Stomach (tissue), 9 donors: ENCODE results near the gene ERCC5. TPM values are rescaled to one million over a fixed set of nuclear protein-coding genes. Genes with fewer than 3 reads are reported as not detected.

Source experiments
- DNase-seq, 2 donors: peaks; one replicate each; pipeline versions ENCODE4 v3.0.0 to v3.0.0-alpha.2; 2013 to 2019
- H3K27ac ChIP-seq, 5 donors: fragments of 200-600 bp in 4 of 5; sonication (generic) in 4 of 5; one replicate each; pipeline ENCODE4 v1.5.1; 2013 to 2019; ENCODE audit warnings: mild to moderate bottlenecking in 1 of 5, moderate library complexity in 1 of 5
- H3K27me3 ChIP-seq, 3 donors: fragments of 200-600 bp; sonication (generic); one replicate each; pipeline ENCODE4 v1.5.1; 2017 to 2019; ENCODE audit warnings: mixed run types in 1 of 3
- H3K36me3 ChIP-seq, 4 donors: fragments of 200-600 bp; sonication (generic); 1 replicate in 3 of 4; 2 replicates in 1 of 4; pipeline ENCODE4 v1.5.1; 2016 to 2019
- H3K4me1 ChIP-seq, 4 donors: fragments of 200-600 bp; sonication (generic); one replicate each; pipeline ENCODE4 v1.5.1; 2016 to 2019
- H3K4me3 ChIP-seq, 4 donors: fragments of 200-600 bp; sonication (generic) in 3 of 4; one replicate each; pipeline ENCODE4 v1.5.1; 2016 to 2019; ENCODE audit warnings: mild to moderate bottlenecking in 1 of 4
- H3K9me3 ChIP-seq, 4 donors: fragments of 200-600 bp; sonication (generic); one replicate each; pipeline ENCODE4 v1.5.1; 2016 to 2019
- CTCF ChIP-seq, 7 experiments: fragments of 450-650 bp in 4 of 7; fragments of 200-600 bp in 3 of 7; sonication (generic) in 3 of 7; IDR thresholded peaks; one replicate each; pipeline ENCODE4 v1.5.1; 2016 to 2019; ENCODE audit warnings: antibody characterized with exemption in 7 of 7, control low read depth in 2 of 7, mild to moderate bottlenecking in 1 of 7
- EP300 ChIP-seq: sonication (generic); formaldehyde crosslinking; IDR thresholded peaks from one replicate; pipeline ENCODE4 v1.6.1; 2017; ENCODE audit warnings: antibody characterized with exemption
- POLR2A ChIP-seq, 4 donors: fragments of 450-650 bp; IDR thresholded peaks; one replicate each; pipeline ENCODE4 v1.6.1; 2016; ENCODE audit warnings: antibody characterized with exemption in 4 of 4, control low read depth in 2 of 4, mild to moderate bottlenecking in 1 of 4, moderate library complexity in 1 of 4
- POLR2AphosphoS5 ChIP-seq, 3 donors: sonication (generic); formaldehyde crosslinking; IDR thresholded peaks; one replicate each; pipeline ENCODE4 v1.6.1; 2016; ENCODE audit warnings: antibody characterized with exemption in 3 of 3
- WGBS, 5 donors: extraction: QIAGEN DNeasy Blood & Tissue Kit in 3 of 5; methylation state at CpG; one replicate each; pipeline versions ENCODE4 v1.1.5 to v1.1.7; 2013 to 2018; 5-methylcytosine and 5-hydroxymethylcytosine counted together
- intact Hi-C: fragments of 100-400 bp; cut with DNase I; formaldehyde crosslinking; loops from one replicate; pipeline ENCODE4 v1.15.1; 2023; ENCODE audit warnings: low total_unique reads
- polyA plus RNA-seq, 3 donors: library from polyadenylated mRNA; stranded (reverse); fragments of 200-250 nt; gene quantifications; one replicate each; pipeline ENCODE4 v1.2.3, GENCODE V29; 2013
- total RNA-seq, 5 donors: library from RNA; depleted of rRNA; stranded (reverse); fragments of >200 nt; gene quantifications; one replicate each; pipeline versions ENCODE4 v1.1.0 to v1.2.3, GENCODE V29; 2014 to 2016
- donor health status: healthy with polysubstance abuse.
- donor health status: Bipolar disorder and iron deficiency.
- donor health status: healthy.

ERCC5 gene
- total and polyA plus RNA-seq, 8 donors: 36.7 to 348 (median 56.3) TPM

DNA sequence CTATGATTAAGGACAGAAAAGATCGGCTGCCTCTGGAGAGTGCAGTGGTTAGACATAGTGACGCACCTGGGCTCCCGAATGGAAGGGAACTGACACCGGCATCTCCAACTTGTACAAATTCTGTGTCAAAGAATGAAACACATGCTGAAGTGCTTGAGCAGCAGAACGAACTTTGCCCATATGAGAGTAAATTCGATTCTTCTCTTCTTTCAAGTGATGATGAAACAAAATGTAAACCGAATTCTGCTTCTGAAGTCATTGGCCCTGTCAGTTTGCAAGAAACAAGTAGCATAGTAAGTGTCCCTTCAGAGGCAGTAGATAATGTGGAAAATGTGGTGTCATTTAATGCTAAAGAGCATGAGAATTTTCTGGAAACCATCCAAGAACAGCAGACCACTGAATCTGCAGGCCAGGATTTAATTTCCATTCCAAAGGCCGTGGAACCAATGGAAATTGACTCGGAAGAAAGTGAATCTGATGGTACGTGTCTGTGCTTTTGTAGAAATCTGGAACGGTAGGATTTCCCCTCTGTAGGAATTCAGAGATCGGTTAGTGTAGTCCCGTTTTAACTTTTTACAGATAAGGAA, 16.9 kb downstream of the ERCC5 start:
- 92 to 95% (median 95%) methylated on average over 13 of the region's 13 CpGs for WGBS, 5 donors
- intact Hi-C loops: no loop called here
- Histone ChIP-seq H3K4me1 (peaks cover 0 to 16% (median 5%) of the 10 kb centered on the region in 4 donors), H3K4me3 (no peak overlapping the region), H3K9me3 (no peaks in the 10 kb centered on the region), H3K27me3 (no peaks in the 10 kb centered on the region), H3K36me3 (peaks cover 72 to 100% (median 100%) of the 10 kb centered on the region in 4 donors), H3K27ac (no peak overlapping the region)
- no peak for DNase-seq
- TF ChIP-seq POLR2A (IDR thresholded peaks at IDR 0.05) (no peak), CTCF (IDR thresholded peaks at IDR 0.05) (no peak), EP300 (no peak), POLR2AphosphoS5 (IDR thresholded peaks at IDR 0.05) (no peak)

DNA sequence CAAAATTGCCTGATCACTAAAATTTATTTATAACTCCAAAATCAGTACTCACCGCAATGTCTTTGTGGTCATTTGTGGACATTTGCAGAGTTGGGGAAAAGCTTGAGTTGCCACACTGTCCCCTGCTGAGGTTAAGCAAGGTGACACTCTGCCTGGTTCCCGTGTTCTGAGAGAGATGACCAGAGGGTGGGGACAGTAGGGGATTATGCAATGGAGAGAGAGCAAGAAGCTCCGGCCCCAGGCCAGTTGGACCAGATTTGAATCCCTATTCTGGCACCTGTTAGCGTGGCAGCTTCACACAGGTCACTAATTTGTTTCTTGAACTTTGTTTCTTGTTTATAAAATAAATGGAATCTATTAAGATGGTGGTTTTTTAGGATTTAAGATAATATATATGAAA, 17.8 kb downstream of the ERCC5 start:
- no peak for TF ChIP-seq POLR2A (IDR thresholded peaks at IDR 0.05)
- no peak for TF ChIP-seq CTCF (IDR thresholded peaks at IDR 0.05)
- no peak for TF ChIP-seq POLR2AphosphoS5 (IDR thresholded peaks at IDR 0.05)
- TF ChIP-seq EP300: no peak
- no peak overlapping the region for H3K4me3 ChIP-seq
- H3K9me3 ChIP-seq: no peaks in the 10 kb centered on the region
- peaks cover 0 to 16% (median 5%) of the 10 kb centered on the region in 4 donors for H3K4me1 ChIP-seq
- DNase-seq: no peak
- intact Hi-C loops: no loop called here
- peaks cover 68 to 100% (median 100%) of the 10 kb centered on the region in 4 donors for H3K36me3 ChIP-seq
- no peak overlapping the region for H3K27ac ChIP-seq
- H3K27me3 ChIP-seq: no peaks in the 10 kb centered on the region
- 67 to 84% (median 71%) methylated on average over 4 of the region's 4 CpGs for WGBS, 5 donors

DNA sequence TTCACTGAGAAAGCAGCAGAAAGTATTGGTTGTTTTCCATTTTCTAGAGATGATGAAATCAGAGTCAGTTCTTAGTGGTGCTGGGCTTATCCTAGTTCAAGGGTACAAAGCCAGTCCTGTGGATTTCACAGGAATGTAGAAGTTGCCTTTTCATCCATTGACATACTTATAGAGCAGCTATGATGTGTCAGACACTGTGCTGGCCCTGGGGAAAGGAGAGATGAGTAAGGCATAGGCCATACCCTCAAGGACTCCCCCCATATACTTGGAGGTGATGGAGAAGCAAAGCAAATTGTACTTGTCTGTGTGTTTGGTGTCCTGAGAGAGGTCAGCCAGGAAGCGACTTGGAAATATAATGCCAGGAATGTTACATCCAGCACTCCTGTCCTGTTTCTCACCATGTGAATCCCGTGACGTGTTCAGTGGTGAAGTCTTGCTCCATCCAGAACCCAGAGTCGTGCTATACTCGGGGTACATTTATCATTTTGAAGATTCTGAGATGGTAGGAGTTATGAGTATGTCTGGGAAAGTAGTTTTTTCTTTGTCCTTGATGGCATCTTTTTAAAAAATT, 22.6 kb downstream of the ERCC5 start:
- H3K4me1 ChIP-seq: peaks cover 0 to 46% (median 26%) of the 10 kb centered on the region in 4 donors
- intact Hi-C loops: no loop called here
- peaks cover 40 to 89% (median 79%) of the 10 kb centered on the region in 4 donors for H3K36me3 ChIP-seq
- TF ChIP-seq POLR2AphosphoS5 (IDR thresholded peaks at IDR 0.05) (no peak), CTCF (IDR thresholded peaks at IDR 0.05) (no peak), EP300 (no peak), POLR2A (IDR thresholded peaks at IDR 0.05) (no peak)
- H3K27ac ChIP-seq: no peak overlapping the region
- H3K9me3 ChIP-seq: no peaks in the 10 kb centered on the region
- no peak for DNase-seq
- no peak overlapping the region for H3K4me3 ChIP-seq
- H3K27me3 ChIP-seq: no peaks in the 10 kb centered on the region
- WGBS, 5 donors: 85 to 94% (median 90%) methylated on average over 5 of the region's 5 CpGs

DNA sequence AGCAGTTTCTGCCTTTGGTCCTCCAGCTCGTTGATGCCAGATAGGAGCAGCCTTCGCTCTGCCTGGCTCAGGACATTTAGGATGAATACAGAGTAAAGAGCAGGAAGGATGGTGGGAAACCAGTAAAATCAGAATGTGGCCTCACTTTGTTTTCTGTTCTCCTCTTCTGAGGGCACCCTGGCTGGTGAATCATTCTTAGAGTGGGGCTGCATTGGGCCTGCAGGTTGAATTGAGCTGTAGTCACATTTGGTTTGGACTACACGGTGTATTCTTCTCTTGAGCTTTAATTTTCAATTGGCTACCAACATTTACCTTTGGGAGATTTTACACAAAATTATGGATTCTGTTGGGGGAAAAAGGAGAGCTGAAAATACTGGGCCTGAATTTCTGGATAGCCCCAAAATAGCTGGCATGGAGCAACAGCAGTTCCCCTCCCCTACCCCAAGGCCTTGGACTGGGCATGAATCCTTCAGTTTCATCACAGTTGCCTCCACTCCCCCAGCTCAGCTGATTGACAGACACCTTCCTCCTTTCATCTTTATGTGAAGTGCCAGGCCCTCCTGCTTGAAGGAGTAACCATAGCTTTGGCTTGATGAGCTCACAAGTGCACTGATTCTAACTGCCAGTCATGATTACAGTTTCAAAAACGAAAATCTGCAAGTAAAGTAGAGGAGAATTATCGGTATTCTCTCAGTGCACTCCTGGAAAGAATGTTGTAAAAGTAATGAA, 24.3 kb downstream of the ERCC5 start:
- Histone ChIP-seq H3K27ac (no peak overlapping the region), H3K4me3 (no peak overlapping the region), H3K9me3 (no peaks in the 10 kb centered on the region), H3K4me1 (peaks cover 0 to 41% (median 22%) of the 10 kb centered on the region in 4 donors), H3K36me3 (peaks cover 34 to 88% (median 78%) of the 10 kb centered on the region in 4 donors), H3K27me3 (no peaks in the 10 kb centered on the region)
- 45 to 60% (median 51%) methylated on average over 5 of the region's 5 CpGs for WGBS, 5 donors
- intact Hi-C loops: no loop called here
- TF ChIP-seq CTCF (IDR thresholded peaks at IDR 0.05) (peak in 1 of 7 experiments; percentile 23), POLR2A (IDR thresholded peaks at IDR 0.05) (no peak), POLR2AphosphoS5 (IDR thresholded peaks at IDR 0.05) (no peak), EP300 (no peak)
- DNase-seq: no peak
